Kidney (tissue), 14 donors: ENCODE data around the gene SLC25A25. TPM values are rescaled to one million over a fixed set of nuclear protein-coding genes. Genes with fewer than 3 reads are reported as not detected.

ENCODE experiments used
- DNase-seq, 5 donors: peaks; one replicate each; pipeline ENCODE4 v3.0.0-alpha.2; 2013 to 2020
- FAIRE-seq: peaks from 2 replicates; lab custom pipeline; 2012; peaks lifted over from hg19 to GRCh38; lab: Jason Lieb, UNC
- H3K27ac ChIP-seq, 2 donors: one replicate each; pipeline ENCODE4 v1.7.0; 2013; ENCODE audit warnings: low read depth in 2 of 2, low read length in 2 of 2, inconsistent platforms in 1 of 2
- H3K27me3 ChIP-seq: one replicate; pipeline ENCODE4 v1.7.1; 2013; ENCODE audit warnings: low read length, inconsistent platforms; ENCODE audit not compliant: control insufficient read depth, insufficient read depth
- H3K36me3 ChIP-seq, 3 donors: one replicate each; pipeline versions ENCODE4 v1.7.0 to v1.7.1; 2013; ENCODE audit warnings: low read length in 3 of 3, control low read depth in 1 of 3, inconsistent platforms in 1 of 3; ENCODE audit not compliant: insufficient read depth in 3 of 3, control insufficient read depth in 2 of 3
- H3K4me1 ChIP-seq, 3 donors: one replicate each; pipeline versions ENCODE4 v1.7.0 to v1.7.1; 2013; ENCODE audit warnings: low read length in 3 of 3, inconsistent platforms in 1 of 3, low read depth in 1 of 3; ENCODE audit not compliant: control insufficient read depth in 2 of 3, insufficient read depth in 2 of 3
- H3K4me3 ChIP-seq, 3 donors: one replicate each; pipeline versions ENCODE4 v1.7.0 to v1.8.1; 2013; ENCODE audit warnings: low read length in 3 of 3, control low read depth in 1 of 3, inconsistent platforms in 1 of 3
- H3K9ac ChIP-seq, 3 donors: one replicate each; pipeline versions ENCODE4 v1.7.0 to v1.7.1; 2013; ENCODE audit warnings: low read length in 3 of 3, control low read depth in 1 of 3, inconsistent platforms in 1 of 3
- H3K9me3 ChIP-seq, 3 donors: one replicate each; pipeline versions ENCODE4 v1.7.0 to v1.7.1; 2013; ENCODE audit warnings: low read length in 3 of 3, control low read depth in 1 of 3, inconsistent platforms in 1 of 3; ENCODE audit not compliant: control insufficient read depth in 2 of 3, insufficient read depth in 1 of 3
- CTCF ChIP-seq: IDR thresholded peaks from 3 replicates; pipeline ENCODE4 v1.5.1; 2012; ENCODE audit warnings: mild to moderate bottlenecking, moderate library complexity, borderline replicate concordance; ENCODE audit not compliant: insufficient read depth; ENCODE audit errors: extremely low read depth
- intact Hi-C: fragments of 100-400 bp; cut with DNase I; formaldehyde crosslinking; loops from one replicate; pipeline ENCODE4 v1.11.1; 2022
- polyA plus RNA-seq: library from polyadenylated mRNA; stranded (reverse); fragments of 350-450 nt; fragmentation: Illumina TruSeq; extraction: RNeasy Lipid Tissue Mini Kit (QIAGEN cat#74804); gene quantifications from one replicate; pipeline ENCODE4 v1.2.3, GENCODE V29; 2014; ENCODE audit warnings: low read depth, low replicate concordance; ENCODE audit not compliant: insufficient read depth
- total RNA-seq: library from RNA; stranded (reverse); fragmentation: NEBNext Ultra II Directional; extraction: Animal tissue kit (Norgen Biotek cat#: 25700); gene quantifications from one replicate; pipeline ENCODE4 v1.2.1, GENCODE V29; 2021
- donor health status: control.
- donor health status: control.
- donor health status: control.
- donor health status: control.
- donor health status: control.
- donor health status: DM: yes; HTN: yes; CAD: no.
- donor health status: Normal renal cell carcinoma (clear cell type).

Gene SLC25A25
- total and polyA plus RNA-seq, 2 donors from 2014 or later, result 20.4 to 24.9 TPM

- Histone ChIP-seq H3K36me3 (no peaks in the 10 kb centered on the region), H3K27ac (no peak overlapping the region), H3K27me3 (no peaks in the 10 kb centered on the region), H3K9me3 (no peaks in the 10 kb centered on the region), H3K4me1 (peaks cover 0 to 11% (median 8%) of the 10 kb centered on the region in 3 donors), H3K9ac (no peak overlapping the region), H3K4me3 (no peak overlapping the region)
- no peak for TF ChIP-seq CTCF
- FAIRE-seq (no peak), DNase-seq (no peak)
- intact Hi-C loops, result no loop called here
Observed at GRCh38 chr9:128047231-128047630, 20.8 kb upstream of the SLC25A25 start.

GRCh38 chr9:128048663-128049062 lies 19.4 kb upstream of the SLC25A25 start:
- no peak for DNase-seq
- TF ChIP-seq CTCF, result no peak
- Histone ChIP-seq H3K27me3 (no peaks in the 10 kb centered on the region), H3K9me3 (no peaks in the 10 kb centered on the region), H3K36me3 (no peaks in the 10 kb centered on the region), H3K4me3 (no peak overlapping the region), H3K4me1 (peaks cover 0 to 5% (median 4%) of the 10 kb centered on the region in 3 donors), H3K9ac (no peak overlapping the region), H3K27ac (no peak overlapping the region)
- intact Hi-C loops, result no loop called here
- FAIRE-seq, result no peak

GRCh38 chr9:128049843-128050242 lies 18.2 kb upstream of the SLC25A25 start:
- no peak overlapping the region for H3K4me3 ChIP-seq
- intact Hi-C loops, result no loop called here
- no peak overlapping the region for H3K9ac ChIP-seq
- no peak for DNase-seq
- peaks cover 0 to 5% (median 0%) of the 10 kb centered on the region in 3 donors for H3K4me1 ChIP-seq
- H3K36me3 ChIP-seq, result no peaks in the 10 kb centered on the region
- H3K27me3 ChIP-seq, result no peaks in the 10 kb centered on the region
- H3K27ac ChIP-seq, result no peak overlapping the region
- no peak for FAIRE-seq
- no peaks in the 10 kb centered on the region for H3K9me3 ChIP-seq
- TF ChIP-seq CTCF, result no peak

- H3K9ac ChIP-seq, result no peak overlapping the region
- peaks cover 0 to 15% (median 12%) of the 10 kb centered on the region in 3 donors for H3K4me1 ChIP-seq
- no peak for FAIRE-seq
- no peak overlapping the region for H3K27ac ChIP-seq
- H3K27me3 ChIP-seq, result no peaks in the 10 kb centered on the region
- TF ChIP-seq CTCF, result no peak
- no peaks in the 10 kb centered on the region for H3K36me3 ChIP-seq
- H3K4me3 ChIP-seq, result no peak overlapping the region
- intact Hi-C loops, result no loop called here
- H3K9me3 ChIP-seq, result no peaks in the 10 kb centered on the region
- peak in 1 of 5 donors; percentile 92 for DNase-seq
Observed at GRCh38 chr9:128051932-128052709, 15.9 kb upstream of the SLC25A25 start.
